Breast epithelium (tissue), 3 donors: ENCODE measurements around the gene KRTAP4-5.
"Not testable (repeated sequence)": the region's sequence is repeated elsewhere in the genome, so short reads cannot be mapped to it uniquely, and the experiment has no call there.

Experiments
- CTCF ChIP-seq, 3 donors: fragments of 450-650 bp; IDR thresholded peaks; one replicate each; pipeline ENCODE4 v1.5.1; 2016 to 2017; ENCODE audit warnings: antibody characterized with exemption in 3 of 3, mild to moderate bottlenecking in 3 of 3, moderate library complexity in 3 of 3
- POLR2A ChIP-seq: fragments of 450-650 bp; IDR thresholded peaks from one replicate; pipeline ENCODE4 v1.6.1; 2016; ENCODE audit warnings: antibody characterized with exemption, mild to moderate bottlenecking, moderate library complexity

GRCh38 chr17:41139865-41140264, 9.8 kb downstream of the KRTAP4-5 start:
- not testable (repeated sequence) for TF ChIP-seq CTCF (IDR thresholded peaks at IDR 0.05); POLR2A
